NCI-H128 (cell line): ENCODE measurements around the gene RAB3C.

ENCODE experiments used
- DNase-seq: peaks from one replicate; lab custom pipeline; 2025; ENCODE audit not compliant: unreplicated experiment; lab: John Stamatoyannopoulos, UW

Gene RAB3C

GRCh38 chr5:58718269-58718978 is 135.5 kb downstream of the RAB3C start:
- no peak for DNase-seq

GRCh38 chr5:58722160-58722559 is 139.3 kb downstream of the RAB3C start:
- DNase-seq, result no peak

DNA sequence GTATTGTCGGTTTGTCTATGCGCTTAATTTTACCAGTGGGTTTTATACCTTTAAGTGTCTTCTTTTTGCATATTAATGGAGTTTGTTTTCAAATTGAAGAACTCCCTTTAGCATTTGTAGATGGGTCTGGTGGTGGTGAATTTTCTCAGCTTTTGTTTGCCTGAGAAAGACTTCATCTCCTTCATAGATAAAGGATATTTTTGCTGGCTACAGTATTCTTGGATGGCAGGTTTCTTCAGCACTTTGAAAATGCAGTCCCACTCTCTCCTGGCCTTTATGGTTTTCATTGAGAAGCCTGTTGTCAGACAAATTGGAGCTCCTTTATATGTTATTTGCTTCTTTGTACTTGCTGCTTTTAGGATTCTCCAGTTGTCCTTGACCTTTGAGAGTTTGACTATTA is 142.1 kb downstream of the RAB3C start:
- DNase-seq, result no peak

- no peak for DNase-seq
These were observed 148.8 kb downstream of the RAB3C start for GRCh38 chr5:58731641-58732040.

DNA sequence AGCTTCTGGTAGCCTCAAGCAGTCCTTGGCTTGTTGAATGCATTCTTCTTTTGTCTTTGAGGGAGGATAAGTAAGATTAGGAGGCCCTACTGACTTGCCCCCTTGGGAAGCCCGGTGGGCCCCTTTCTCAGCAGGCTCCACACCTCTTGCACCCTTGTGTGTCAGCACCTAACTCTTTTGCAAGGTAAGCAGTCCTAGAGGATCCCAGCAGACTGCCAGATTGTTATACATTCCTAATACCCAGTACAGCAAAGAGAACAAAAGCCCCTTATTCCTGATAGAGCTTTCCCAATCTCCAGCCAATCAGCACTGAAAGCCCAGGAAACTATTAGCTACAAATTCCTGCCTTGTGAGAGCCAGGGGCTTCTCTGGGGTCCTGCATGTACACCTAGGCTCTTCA is 152.8 kb downstream of the RAB3C start:
- DNase-seq, result no peak

DNA sequence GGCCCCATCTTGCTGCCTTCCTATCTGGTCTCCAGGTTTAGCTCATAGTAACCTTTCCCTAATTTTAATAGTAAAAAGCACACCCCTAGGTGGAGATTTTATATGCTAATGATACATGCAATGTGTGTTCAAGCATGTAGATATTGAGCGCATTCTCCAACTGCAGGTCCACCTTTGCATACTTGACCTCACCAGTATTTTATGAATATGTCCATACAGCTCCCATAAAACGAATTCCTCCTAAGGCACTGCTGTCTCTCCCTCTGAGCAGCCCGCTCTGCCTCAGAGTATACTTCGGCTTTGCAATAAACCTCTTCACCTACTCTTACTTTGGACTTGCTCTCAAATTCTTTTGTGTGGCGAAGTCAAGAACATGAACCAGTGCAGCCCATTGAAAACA is 153.3 kb downstream of the RAB3C start:
- DNase-seq, result no peak

DNA sequence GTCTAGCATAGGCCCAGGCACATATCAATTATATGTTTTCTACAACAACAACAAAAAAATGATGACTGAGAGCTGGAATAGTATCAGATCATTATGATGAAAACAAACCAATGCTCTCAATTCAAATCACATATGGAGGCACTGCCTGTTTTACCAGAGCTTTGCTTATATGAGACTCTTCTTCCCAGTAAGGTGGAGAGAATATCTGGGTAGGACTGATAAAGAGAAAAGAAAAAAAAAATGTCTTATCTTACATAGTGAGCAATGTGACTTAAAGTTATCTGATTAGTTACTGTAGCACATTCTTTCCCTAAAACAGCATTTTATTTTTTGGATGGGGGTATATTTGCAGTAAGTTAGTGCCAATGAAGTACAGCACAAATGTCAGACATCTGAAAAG is 154.8 kb downstream of the RAB3C start:
- no peak for DNase-seq

GRCh38 chr5:58738336-58738735 is 155.5 kb downstream of the RAB3C start:
- no peak for DNase-seq

GRCh38 chr5:58739051-58739450 is 156.2 kb downstream of the RAB3C start:
- no peak for DNase-seq

- no peak for DNase-seq
These were observed 158.1 kb downstream of the RAB3C start for GRCh38 chr5:58740956-58741355.

DNA sequence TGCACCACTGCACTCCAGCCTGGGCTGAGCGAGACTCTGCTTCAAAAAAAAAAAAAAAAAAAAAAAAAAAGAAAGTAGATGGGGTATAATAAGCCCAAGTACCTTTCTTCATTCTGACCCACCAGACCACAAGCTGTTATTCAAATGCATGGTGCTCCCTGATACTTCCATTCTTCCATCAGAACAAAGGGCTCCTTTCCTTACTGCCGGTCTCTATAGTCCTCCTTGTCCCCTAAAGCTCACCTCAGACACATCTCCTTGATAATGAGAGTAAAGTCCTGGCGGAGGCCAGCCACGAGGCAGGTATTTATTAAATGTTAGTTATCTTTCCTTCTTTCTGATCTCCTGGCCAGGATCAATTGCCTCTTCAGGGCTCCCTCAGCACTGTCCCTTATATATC is 162.5 kb downstream of the RAB3C start:
- DNase-seq, result no peak

- no peak for DNase-seq
These were observed 163.4 kb downstream of the RAB3C start for GRCh38 chr5:58746321-58746720.

DNA sequence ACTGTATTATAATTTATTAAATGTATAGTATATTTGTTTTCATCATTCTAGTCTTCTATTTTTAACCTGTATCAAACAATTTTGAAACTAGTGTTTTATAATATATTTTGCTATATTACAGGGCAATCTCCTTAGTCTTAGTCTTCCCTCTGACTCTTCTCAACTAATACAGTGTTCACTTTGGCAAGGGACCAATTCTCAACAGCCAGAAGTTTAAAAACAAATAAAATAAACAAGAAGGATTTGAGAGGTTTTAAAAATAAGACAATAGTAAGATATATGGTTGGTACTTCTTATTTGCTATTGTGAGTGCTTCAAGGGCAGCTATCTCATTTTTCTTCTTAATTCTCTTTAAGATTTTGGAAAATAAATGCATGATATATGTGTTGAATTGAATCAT is 167.2 kb downstream of the RAB3C start:
- no peak for DNase-seq

DNA sequence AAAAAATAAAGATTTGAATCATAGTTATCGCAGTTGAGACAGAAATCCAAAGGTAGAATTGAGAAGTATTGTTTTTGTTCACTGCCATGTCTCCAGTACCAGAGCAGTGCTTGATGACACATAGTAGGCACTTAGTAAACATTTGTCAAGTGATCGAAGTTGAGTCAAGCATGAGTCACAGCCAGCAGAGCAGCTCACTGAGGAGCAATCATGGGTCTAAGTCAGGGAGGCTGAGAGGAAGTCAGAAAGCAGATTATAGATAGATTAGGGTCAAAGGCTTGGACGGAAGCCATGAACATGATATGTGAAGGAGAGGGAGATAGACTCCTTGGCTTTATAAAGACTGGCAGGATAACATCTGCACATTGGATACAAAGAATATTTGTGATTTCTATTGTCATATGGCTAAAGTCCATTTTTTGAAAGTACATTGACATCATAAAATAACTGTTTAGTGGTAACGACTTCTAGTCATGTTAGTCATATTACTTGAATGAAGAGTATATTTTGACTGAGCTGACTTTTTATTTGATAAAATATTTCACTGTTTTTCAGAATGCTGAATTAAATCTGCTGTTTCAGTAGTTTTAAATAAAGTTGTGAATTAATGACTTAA is 168.5 kb downstream of the RAB3C start:
- no peak for DNase-seq

- DNase-seq, result no peak
These were observed 169.2 kb downstream of the RAB3C start for GRCh38 chr5:58752104-58752503.

- DNase-seq, result no peak
These were observed 170.6 kb downstream of the RAB3C start for GRCh38 chr5:58753446-58753845.

DNA sequence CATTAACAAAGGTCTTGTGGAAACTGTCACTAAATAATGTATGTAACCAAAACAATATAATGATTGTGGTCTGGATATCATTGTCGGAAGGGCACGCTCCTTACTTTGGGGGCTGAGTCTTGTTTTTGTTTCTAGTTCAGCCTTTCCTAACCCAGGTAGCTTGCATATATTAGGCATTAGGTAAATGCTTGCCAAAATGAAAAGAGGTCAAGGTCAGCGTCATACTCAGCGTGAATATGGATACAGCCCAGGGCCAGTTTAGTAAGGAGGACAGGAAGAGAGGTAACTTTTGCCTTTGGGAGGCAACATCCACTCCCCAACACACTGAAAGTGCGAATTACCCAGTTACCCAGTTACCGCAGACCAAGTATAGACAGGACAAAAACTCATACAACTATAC is 171.4 kb downstream of the RAB3C start:
- DNase-seq, result no peak

- no peak for DNase-seq
These were observed 172.5 kb downstream of the RAB3C start for GRCh38 chr5:58755397-58755796.

DNA sequence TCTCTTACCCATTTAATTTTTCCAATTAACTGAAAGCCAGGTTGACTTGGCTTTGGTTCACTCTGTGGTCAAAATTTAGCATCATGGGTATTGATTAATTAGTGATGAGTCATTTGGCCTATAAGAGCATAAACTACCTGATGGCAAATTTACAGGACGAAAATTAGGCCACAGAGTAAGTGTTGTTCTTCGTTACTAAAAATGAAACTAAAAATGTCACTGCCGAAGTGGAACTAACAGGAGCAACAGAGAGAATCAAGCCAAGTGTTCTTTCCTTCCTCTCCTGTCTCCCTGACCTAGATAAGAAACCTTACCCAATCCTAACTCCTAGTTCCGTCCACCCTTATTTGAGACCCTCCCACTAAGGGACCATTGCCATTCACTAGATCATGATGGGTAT is 176.9 kb downstream of the RAB3C start:
- no peak for DNase-seq

GRCh38 chr5:58760222-58760621 is 177.3 kb downstream of the RAB3C start:
- DNase-seq, result no peak

- no peak for DNase-seq
These were observed 178.5 kb downstream of the RAB3C start for GRCh38 chr5:58761407-58761806.

- DNase-seq, result no peak
These were observed 180.5 kb downstream of the RAB3C start for GRCh38 chr5:58763390-58763789.

DNA sequence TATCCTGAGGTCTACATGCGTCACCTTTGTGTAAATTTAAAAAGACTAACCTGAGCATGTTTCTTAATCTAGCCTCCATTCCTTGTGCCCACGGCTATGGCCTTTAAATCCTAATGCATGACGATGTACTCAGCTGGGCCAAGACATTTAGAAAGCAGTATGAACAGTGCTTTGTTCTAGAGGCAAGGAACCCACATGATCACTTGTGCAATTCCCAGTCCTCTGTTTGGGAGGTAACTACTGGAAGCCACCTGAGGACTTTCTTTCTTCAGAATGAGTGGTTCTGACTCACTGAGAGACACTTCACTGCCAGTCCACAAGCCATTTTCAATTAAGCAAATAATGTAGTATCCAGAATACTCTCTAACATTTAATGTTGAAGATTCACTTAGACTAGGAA is 181.3 kb downstream of the RAB3C start:
- no peak for DNase-seq
